Activated CD8-positive, alpha-beta memory T cell treated with anti-CD3 and anti-CD28 coated beads, Interleukin-2, amount 50 U/mL, for 24 hours (primary cell): ENCODE measurements around the gene SZT2.
A peak's percentile ranks its signal among the peaks of the same experiment; 100 is the strongest.
"Not testable (repeated sequence)": the region's sequence is repeated elsewhere in the genome, so short reads cannot be mapped to it uniquely, and the experiment has no call there.

Experiments used
- DNase-seq: peaks from one replicate; pipeline ENCODE4 v3.0.0-alpha.2; 2020; ENCODE audit errors: extremely low read depth

Gene SZT2

GRCh38 chr1:43454270-43455011 lies 64.7 kb downstream of the SZT2 start:
- DNase-seq, result peak; percentile 26

DNA sequence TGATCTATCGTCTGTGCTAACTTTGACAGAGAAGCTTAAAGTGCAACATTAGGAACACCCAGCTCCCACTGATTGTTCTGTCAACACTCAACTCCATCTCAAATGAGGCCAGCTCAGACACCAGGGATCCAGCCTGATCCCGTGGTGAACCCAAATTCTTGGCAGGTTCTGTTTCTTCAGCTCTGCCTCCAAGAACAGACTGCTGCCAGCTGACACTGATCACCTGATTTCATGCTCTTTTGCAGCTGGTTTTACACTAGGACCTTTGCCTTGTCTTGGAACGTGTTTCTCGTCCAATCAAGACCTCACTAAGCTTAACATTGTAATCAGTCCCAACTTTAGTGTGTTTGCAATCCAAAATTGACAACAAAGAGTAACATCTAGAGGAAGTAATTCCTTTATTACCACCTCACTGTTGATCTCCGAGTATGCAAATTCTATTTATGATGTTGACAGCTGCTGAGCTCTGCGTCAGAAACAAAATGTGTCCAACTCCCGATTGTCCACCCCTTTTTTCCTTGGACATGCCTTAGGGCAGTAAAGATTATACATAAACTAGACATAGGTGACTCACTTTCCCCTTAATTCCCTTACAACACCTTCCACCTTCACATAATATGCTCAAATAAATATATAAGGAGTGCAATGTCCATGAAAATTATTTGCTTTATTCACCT lies 65.7 kb downstream of the SZT2 start:
- no peak for DNase-seq

GRCh38 chr1:43458379-43458778 lies 68.7 kb downstream of the SZT2 start:
- not testable (repeated sequence) for DNase-seq

GRCh38 chr1:43460988-43461693 lies 71.4 kb downstream of the SZT2 start:
- no peak for DNase-seq

DNA sequence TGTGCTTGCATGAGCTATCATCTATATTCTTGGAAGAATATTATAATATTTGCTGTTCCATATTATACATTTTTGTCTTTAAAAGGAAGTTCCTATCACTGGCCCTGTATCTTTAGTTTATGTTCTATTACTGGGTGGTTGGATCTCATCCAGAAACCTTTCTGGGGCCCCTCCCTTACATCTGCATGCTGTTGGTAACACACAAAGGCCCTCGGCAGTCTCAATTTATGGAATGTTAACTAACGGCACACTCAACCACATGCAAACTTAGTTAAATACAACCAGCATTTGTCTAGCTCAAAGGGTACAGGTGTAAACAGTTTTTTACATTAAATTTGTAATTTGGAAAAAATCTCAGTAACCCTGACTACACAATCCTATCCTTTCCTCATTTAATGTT lies 73.8 kb downstream of the SZT2 start:
- no peak for DNase-seq

GRCh38 chr1:43464681-43465504 lies 75.2 kb downstream of the SZT2 start:
- no peak for DNase-seq

DNA sequence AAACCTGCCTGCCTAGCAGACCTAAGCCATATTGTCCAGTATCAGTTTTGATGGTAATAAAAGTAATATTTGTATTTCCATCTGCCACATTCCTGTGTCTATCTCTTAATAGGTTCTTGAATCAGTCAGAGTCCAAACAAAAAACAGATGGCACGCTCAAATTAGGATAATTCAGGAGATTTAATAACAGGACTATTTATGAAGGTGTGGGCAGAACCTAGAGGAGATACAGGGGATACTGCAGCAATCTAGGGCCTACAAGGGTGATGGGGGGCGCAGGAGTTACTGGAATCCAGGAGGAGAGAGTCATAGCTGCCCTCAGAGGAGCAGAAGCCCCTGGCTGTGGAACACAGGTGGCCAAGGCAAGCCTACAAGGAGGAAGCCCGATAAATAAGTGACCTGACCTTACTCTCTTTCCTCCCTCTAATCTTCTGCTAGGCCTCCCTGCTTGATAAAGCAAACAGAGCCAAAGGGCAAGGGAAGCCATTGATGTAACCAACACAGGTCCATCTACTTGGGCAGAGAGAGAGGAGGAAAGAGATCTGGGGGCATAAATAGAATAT lies 75.9 kb downstream of the SZT2 start:
- no peak for DNase-seq

DNA sequence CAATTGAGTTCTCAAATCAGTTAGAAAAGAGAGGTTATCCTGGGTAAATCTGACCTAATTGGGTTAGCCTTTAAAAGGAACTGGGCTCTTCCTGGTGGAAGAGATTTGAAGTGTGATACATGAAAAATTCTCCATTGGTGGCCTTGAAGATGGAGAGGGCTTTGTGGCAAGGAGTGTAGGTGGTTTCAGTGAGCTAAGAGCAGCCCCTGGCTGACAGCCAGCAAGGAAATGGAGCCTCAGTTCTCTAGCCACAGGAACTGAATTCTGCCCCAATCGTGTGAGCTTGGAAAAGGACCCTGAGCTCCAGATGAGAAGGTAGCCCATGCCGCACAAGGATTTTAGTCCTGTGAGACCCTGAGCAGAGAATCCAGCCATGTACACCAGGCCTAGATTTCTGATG lies 76.7 kb downstream of the SZT2 start:
- no peak for DNase-seq

DNA sequence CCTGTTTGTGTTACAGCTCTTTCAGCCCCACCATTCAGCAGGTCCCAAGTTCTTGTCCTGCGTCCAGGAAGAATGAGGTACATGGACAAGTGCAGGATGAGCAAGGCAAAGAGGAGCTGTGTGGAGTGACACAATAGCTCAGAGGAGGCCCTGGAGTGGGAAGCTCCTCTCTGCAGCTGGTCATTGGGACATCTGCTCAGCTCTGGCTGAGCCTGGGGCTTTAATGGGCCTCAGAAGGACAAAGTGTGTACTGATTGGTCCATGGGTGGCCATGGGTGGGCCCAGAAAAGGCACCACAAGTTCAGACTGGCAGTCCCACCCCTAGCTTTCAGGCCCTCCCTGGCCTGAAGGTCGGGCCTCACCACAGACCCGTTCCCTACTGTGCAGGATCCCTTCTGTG lies 78.7 kb downstream of the SZT2 start:
- no peak for DNase-seq

DNA sequence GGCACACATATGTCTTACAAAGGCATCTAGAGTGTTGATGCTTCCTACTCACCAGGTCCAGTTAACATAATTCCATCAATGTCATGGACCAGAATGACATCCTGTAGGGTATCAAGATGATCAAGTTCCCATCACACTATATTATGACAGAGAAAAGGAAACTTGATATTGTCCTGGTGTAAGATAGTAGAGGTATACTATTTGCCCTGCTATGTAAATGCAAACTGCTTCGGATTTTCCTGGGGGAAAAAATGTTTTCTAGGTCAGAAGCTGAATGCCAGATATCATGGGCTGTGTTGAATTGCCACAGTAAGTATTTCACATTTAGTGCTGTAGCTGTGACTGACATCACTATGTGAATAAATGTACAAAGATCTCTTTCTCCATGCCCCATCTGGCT lies 80.2 kb downstream of the SZT2 start:
- no peak for DNase-seq

- no peak for DNase-seq
These were observed 82.4 kb downstream of the SZT2 start for GRCh38 chr1:43472087-43472462.

DNA sequence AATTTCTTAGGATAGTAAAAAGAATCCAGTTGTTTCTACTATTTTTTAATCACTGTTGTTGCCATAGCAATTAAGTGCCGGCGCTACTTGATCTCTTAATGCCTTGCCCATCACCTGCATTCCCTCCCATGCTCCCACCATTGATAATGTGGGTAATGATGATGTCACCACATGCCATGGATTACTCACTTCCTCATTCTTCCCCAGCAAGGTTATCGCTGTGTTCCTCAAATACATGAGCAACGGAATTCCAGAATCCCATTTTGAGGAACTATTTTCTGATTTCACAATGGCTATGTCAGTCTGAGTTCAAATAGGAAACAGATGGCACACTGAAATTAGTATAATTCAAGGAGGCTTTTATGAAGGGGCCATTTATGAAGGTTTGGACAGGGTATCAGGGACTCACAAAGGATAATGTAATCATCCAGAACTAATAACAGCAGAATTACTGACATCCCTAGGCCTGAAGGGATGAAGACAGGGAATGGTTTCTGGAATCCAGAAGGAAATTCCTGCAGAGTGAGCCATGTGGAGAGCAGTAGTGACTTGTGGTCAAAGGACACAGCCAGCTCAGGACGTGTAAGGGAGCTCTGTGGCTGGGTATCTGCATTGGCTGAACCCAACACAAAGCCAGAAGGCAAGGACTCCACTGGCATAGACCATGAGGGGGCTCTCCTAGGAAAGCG lies 82.9 kb downstream of the SZT2 start:
- not testable (repeated sequence) for DNase-seq

- no peak for DNase-seq
These were observed 83.8 kb downstream of the SZT2 start for GRCh38 chr1:43473463-43473862.

- not testable (repeated sequence) for DNase-seq
These were observed 86.1 kb downstream of the SZT2 start for GRCh38 chr1:43475611-43476401.

- no peak for DNase-seq
These were observed 88.0 kb downstream of the SZT2 start for GRCh38 chr1:43477716-43478115.

- no peak for DNase-seq
These were observed 89.7 kb downstream of the SZT2 start for GRCh38 chr1:43479414-43479813.

GRCh38 chr1:43481491-43481890 lies 91.8 kb downstream of the SZT2 start:
- no peak for DNase-seq

DNA sequence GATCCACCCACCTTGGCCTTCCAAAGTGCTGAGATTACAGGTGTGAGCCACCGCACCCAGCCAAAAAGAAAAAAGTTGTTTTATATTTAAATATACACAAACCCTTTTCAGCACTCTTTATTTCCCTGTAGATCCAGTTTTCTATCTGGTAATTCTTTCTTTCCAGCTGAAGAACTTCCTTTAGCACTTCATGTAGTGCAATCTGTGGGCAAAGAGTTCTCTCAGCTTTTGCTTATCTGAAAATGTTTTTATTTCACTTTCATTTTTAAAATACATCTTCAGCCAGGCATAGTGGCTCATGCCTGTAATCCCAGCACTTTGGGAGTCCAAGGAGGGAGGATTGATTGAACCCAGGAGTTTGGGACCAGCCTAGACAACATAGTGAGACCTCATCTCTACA lies 92.5 kb downstream of the SZT2 start:
- DNase-seq, result no peak

DNA sequence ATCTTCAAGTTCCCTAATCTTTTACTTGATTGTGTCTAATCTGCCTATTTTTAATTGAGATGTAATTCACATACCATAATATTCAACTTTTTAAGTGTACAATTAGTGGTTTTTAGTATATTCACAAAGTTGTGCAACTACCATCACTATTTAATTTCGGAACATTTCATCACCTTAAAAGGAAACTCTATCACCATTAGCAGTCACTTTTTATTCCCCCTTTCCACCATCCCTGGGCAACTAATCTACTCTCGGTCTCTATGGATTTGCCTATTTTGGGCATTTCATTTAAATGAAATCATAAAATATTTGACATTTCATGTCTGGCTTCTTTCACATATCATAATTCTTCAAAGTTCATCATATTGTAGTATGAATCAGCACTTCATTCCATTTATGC lies 94.7 kb downstream of the SZT2 start:
- no peak for DNase-seq

DNA sequence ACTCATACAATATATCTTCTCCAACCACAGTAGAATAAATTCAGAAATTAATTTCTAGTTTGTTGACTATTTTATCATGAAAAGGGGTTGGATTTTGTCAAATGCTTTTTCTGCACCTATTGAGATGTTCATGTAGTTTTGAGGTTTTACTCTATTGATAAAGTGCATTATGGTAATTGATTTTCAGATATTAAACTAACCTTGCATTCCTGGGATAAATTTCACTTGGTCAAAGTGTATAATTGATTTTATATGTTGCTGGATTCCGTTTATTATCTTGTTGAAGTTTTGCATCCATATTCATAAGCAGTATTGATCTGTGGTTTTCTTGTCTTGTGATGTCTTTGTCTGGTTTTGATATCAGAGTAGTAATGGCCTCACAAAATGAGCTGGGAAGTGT lies 98.5 kb downstream of the SZT2 start:
- DNase-seq, result no peak
